HL-60 (cell line): ENCODE measurements around the gene TRMT61A.

Source experiments
- DNase-seq, 2 experiments: peaks; one replicate each; pipeline ENCODE4 v3.0.0-alpha.2; 2010 to 2020; ENCODE audit warnings: low read depth in 1 of 2, low spot score in 1 of 2
- H3K27ac ChIP-seq: fragments of 250-450 bp; sonication (Bioruptor Pico); replicated peaks from 2 replicates; pipeline ENCODE4 v1.5.1; 2020; ENCODE audit warnings: mild to moderate bottlenecking, moderate library complexity
- H3K27me3 ChIP-seq: fragments of 250-450 bp; sonication (Bioruptor Pico); 2 replicates; pipeline ENCODE4 v1.5.1; 2021; ENCODE audit warnings: mild to moderate bottlenecking, moderate library complexity; ENCODE audit not compliant: insufficient read depth, poor library complexity, severe bottlenecking
- H3K4me3 ChIP-seq: replicated peaks from 2 replicates; pipeline ENCODE4 v1.5.1; 2011; ENCODE audit warnings: mild to moderate bottlenecking, control low read depth, low read length; ENCODE audit not compliant: insufficient read depth
- GABPA ChIP-seq: IDR thresholded peaks from 2 replicates; pipeline ENCODE4 v1.6.1; 2012; ENCODE audit warnings: low read depth
- POLR2AphosphoS5 ChIP-seq: IDR thresholded peaks from 2 replicates; pipeline ENCODE4 v1.6.1; 2012; ENCODE audit warnings: low read depth
- SPI1 ChIP-seq: IDR thresholded peaks from 2 replicates; pipeline ENCODE4 v1.6.1; 2012; ENCODE audit warnings: low read depth, mild to moderate bottlenecking, borderline replicate concordance
- TF ChIP-seq, protein P1 (sequence below): IDR thresholded peaks from one replicate; pipeline ENCODE4 v1.5.1; 2011; ENCODE audit warnings: low read length, control low read depth, inconsistent platforms; ENCODE audit not compliant: insufficient read depth
- TF ChIP-seq, protein P2 (sequence below): IDR thresholded peaks from 2 replicates; pipeline ENCODE4 v1.6.1; 2012; ENCODE audit warnings: low read depth; ENCODE audit not compliant: insufficient replicate concordance

TRMT61A gene

DNA sequence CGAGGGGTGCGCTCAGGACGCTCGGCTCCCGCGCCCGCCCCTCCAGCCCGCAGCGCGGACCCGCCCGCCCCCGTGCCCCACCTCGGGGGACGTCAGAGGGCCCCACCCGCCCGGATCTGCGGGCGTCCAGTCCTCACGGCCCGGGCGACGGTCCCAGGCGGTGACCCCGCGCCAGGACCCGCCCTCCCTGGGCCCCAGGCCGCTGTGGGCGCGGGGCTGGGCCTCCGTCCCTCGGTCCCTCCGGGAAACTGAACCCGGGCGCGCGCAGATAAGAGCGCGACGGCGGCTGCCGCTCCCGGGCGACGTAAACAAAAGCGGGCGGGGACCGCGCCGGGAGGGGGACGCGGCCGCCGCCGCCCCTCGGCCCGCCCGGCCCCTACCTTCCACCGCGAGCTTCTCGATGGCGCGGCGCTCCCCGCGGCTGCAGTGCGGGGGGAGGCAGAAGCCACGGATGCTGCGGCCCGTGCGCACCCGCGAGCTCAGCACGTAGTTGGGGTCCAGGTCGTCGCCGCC lies 7.5 kb upstream of the TRMT61A start:
- no peak for DNase-seq
- no peak overlapping the region for H3K27ac ChIP-seq
- peaks cover 17% of the 10 kb centered on the region for H3K27me3 ChIP-seq
- peak overlapping the region; percentile 35 for H3K4me3 ChIP-seq
- TF ChIP-seq, protein P1, sequence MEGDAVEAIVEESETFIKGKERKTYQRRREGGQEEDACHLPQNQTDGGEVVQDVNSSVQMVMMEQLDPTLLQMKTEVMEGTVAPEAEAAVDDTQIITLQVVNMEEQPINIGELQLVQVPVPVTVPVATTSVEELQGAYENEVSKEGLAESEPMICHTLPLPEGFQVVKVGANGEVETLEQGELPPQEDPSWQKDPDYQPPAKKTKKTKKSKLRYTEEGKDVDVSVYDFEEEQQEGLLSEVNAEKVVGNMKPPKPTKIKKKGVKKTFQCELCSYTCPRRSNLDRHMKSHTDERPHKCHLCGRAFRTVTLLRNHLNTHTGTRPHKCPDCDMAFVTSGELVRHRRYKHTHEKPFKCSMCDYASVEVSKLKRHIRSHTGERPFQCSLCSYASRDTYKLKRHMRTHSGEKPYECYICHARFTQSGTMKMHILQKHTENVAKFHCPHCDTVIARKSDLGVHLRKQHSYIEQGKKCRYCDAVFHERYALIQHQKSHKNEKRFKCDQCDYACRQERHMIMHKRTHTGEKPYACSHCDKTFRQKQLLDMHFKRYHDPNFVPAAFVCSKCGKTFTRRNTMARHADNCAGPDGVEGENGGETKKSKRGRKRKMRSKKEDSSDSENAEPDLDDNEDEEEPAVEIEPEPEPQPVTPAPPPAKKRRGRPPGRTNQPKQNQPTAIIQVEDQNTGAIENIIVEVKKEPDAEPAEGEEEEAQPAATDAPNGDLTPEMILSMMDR = no peak
- no peak for TF ChIP-seq GABPA
- TF ChIP-seq POLR2AphosphoS5 = no peak
- TF ChIP-seq, protein P2, sequence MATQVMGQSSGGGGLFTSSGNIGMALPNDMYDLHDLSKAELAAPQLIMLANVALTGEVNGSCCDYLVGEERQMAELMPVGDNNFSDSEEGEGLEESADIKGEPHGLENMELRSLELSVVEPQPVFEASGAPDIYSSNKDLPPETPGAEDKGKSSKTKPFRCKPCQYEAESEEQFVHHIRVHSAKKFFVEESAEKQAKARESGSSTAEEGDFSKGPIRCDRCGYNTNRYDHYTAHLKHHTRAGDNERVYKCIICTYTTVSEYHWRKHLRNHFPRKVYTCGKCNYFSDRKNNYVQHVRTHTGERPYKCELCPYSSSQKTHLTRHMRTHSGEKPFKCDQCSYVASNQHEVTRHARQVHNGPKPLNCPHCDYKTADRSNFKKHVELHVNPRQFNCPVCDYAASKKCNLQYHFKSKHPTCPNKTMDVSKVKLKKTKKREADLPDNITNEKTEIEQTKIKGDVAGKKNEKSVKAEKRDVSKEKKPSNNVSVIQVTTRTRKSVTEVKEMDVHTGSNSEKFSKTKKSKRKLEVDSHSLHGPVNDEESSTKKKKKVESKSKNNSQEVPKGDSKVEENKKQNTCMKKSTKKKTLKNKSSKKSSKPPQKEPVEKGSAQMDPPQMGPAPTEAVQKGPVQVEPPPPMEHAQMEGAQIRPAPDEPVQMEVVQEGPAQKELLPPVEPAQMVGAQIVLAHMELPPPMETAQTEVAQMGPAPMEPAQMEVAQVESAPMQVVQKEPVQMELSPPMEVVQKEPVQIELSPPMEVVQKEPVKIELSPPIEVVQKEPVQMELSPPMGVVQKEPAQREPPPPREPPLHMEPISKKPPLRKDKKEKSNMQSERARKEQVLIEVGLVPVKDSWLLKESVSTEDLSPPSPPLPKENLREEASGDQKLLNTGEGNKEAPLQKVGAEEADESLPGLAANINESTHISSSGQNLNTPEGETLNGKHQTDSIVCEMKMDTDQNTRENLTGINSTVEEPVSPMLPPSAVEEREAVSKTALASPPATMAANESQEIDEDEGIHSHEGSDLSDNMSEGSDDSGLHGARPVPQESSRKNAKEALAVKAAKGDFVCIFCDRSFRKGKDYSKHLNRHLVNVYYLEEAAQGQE = no peak
- TF ChIP-seq SPI1 = no peak

DNA sequence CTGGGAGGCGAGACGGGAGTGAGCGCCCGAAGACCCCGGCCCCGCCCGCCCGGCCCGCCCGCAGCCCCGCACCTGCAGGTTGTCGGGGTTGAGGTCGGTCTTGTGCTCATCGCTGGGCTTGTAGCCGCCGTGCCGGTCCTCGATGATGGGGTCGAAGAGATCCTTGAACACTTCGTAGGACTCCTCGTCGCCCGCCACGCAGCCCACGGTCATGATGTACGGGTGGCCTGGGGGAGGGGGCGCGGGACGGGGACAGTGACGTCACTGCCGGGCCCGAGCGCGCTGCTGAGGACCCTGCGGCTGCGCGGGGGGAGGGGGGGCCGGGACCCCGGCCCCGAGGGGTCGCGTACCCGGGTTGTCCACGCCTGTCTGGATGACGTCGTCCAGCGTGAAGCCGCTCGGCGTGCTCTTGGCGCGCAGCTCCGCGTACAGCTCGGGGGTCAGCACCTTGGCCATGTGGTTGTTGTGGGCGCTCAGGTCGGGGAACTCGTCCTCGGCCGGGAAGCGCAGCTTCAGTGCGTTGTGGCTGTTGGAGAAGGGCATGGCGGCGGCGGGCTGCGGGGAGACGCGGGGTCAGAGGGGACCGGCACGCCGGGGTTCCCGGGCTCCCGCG lies 6.9 kb upstream of the TRMT61A start:
- no peak for DNase-seq
- Histone ChIP-seq H3K4me3 (peak overlapping the region; percentile 35), H3K27ac (no peak overlapping the region), H3K27me3 (peaks cover 17% of the 10 kb centered on the region)
- no peak for TF ChIP-seq GABPA
- no peak for TF ChIP-seq POLR2AphosphoS5
- TF ChIP-seq, protein P1 = no peak
- no peak for TF ChIP-seq SPI1
- TF ChIP-seq, protein P2 = no peak

DNA sequence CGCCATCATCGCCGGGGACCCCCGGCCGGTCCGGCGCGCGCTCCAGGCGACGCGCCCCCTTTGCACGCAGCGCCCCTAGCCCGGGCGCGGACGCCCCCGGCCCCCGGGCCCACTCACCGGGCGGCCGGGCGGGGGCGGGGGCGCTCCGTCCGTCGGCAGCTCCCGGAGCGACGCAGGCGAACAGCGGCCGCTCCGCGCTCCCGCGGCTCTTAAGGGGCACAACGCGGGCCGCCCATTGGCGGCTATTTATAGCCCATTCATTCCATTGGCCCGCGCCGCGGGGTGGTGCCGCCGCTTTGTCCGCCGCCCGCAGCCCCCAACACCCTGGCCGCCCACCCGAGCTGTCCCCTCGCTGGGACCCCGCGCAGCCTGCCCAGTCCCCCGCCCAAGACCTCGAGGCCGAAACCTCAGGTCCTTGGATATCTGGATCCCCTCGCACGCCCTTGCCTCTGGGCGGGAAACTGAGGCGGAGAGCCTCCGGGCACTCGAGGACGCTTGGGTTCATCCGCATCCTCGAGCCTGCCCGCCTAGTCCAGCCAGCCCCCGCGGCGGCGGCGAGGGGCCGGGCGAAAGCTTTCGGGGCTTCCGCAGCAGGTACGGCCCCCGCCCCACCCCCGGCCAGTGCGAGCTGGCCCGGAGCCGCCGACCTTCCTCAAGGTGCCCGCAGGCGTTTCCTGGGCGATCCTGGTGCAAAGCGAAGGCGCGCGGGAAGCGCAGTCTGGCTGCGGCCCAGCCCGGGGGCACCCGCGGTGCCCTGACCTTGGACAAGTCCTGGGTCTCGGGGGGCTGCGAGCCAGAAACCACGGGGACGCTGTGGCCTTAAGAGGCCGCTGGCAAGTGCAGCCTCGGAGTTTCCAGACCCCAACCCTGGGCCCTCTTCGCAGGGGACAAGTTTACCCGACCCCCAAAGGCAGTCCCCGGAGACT lies 6.1 kb upstream of the TRMT61A start, which contains the start of gene CKB:
CKB (minus strand) TSS at position 182 of the 926 bp plus-strand sequence. CDS start 337 bp downstream, outside the sequence.
- no peak for TF ChIP-seq SPI1
- TF ChIP-seq, protein P2 = no peak
- TF ChIP-seq GABPA = no peak
- TF ChIP-seq POLR2AphosphoS5 = no peak
- TF ChIP-seq, protein P1 = no peak
- peak within 1 kb of the TSS; percentile 35 for H3K4me3 ChIP-seq
- H3K27me3 ChIP-seq = peaks cover 17% of the 10 kb centered on the region
- no peak within 1 kb of the TSS for H3K27ac ChIP-seq
- DNase-seq = no peak
